Measurements from ENCODE around the gene PRDM16.

- TF ChIP-seq CTCF (IDR thresholded peaks at IDR 0.05) = no peak
- TF ChIP-seq POLR2A (IDR thresholded peaks at IDR 0.05) = no peak
Measured at GRCh38 chr1:3163356-3163755, 94.4 kb downstream of the PRDM16 start.

All from testis (tissue), 2 donors.